Activated CD8-positive, alpha-beta T cell treated with anti-CD3 and anti-CD28 coated beads for 36 hours (primary cell): ENCODE data around the gene CIAO2A. TPM values are rescaled to one million over a fixed set of nuclear protein-coding genes. Genes with fewer than 3 reads are reported as not detected.
"Not testable (repeated sequence)": the region's sequence is repeated elsewhere in the genome, so short reads cannot be mapped to it uniquely, and the experiment has no call there.

Source experiments
- ATAC-seq: fragments of 200-7000 bp; cut with Tn5 transposase; one replicate; pipeline ENCODE4 v1.10.0; 2021; ENCODE audit warnings: mild to moderate bottlenecking, moderate library complexity
- CTCF ChIA-PET: fragments of 350-600 bp; sonication (Branson Sonifier 250); formaldehyde crosslinking; loops from one replicate; lab custom pipeline; 2021; ENCODE audit warnings: antibody characterized with exemption; lab: Charles Lee
- POLR2A ChIA-PET: fragments of 350-600 bp; sonication (Branson Sonifier 250); formaldehyde crosslinking; loops from one replicate; lab custom pipeline; 2021; ENCODE audit warnings: antibody characterized with exemption; lab: Charles Lee
- DNase-seq: peaks from one replicate; pipeline ENCODE4 v3.0.0-alpha.2; 2020
- H3K27ac Mint-ChIP-seq: one replicate; pipeline ENCODE4 v1.8.0; 2021; ENCODE audit warnings: mild to moderate bottlenecking, mixed read lengths
- H3K27me3 Mint-ChIP-seq: one replicate; pipeline ENCODE4 v1.8.0; 2021; ENCODE audit warnings: mixed read lengths
- H3K36me3 Mint-ChIP-seq: one replicate; pipeline ENCODE4 v1.8.0; 2021; ENCODE audit warnings: low read depth, mixed read lengths
- H3K4me1 Mint-ChIP-seq: one replicate; pipeline ENCODE4 v1.8.0; 2021; ENCODE audit warnings: low read depth, mixed read lengths
- H3K4me3 Mint-ChIP-seq: one replicate; pipeline ENCODE4 v1.8.0; 2021; ENCODE audit warnings: mild to moderate bottlenecking, moderate library complexity, mixed read lengths
- H3K9me3 Mint-ChIP-seq: one replicate; pipeline ENCODE4 v1.8.0; 2021; ENCODE audit warnings: mixed read lengths
- intact Hi-C: fragments of 100-400 bp; cut with micrococcal nuclease; formaldehyde crosslinking; loops from one replicate; pipeline ENCODE4 v1.10.0; 2022
- total RNA-seq, 2 experiments: library from RNA; stranded (reverse); gene quantifications; one replicate each; pipeline ENCODE4 v1.2.3, GENCODE V29; 2021
- TF ChIP-seq, protein P1 (sequence below): fragments of 200-600 bp; IDR thresholded peaks from one replicate; pipeline ENCODE4 v1.8.0; 2022; ENCODE audit warnings: antibody characterized with exemption, mild to moderate bottlenecking

The CIAO2A gene
- total RNA-seq, 2 experiments from 2014 or later, result 88.3 to 99.4 TPM

DNA sequence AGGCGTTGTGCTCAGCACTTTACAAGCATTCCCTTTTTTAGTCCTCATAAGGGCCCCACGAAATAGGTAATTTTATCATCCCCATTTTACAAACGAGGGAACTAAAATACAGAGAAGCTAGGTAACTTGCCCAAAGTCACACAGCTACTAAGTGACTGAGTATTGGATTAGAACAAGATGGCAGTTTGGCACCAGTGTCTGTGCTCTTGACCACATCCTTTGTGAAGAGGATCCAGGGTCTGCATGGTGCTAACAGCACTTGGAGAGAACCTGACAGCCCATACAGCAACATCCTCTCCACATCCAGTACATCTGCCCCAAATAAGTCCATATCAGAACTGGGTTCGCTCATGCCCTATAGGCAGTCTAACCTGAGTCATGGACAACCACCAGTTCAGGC, 25.5 kb downstream of the CIAO2A start:
- peaks cover 8% of the 10 kb centered on the region for H3K36me3 Mint-ChIP-seq

DNA sequence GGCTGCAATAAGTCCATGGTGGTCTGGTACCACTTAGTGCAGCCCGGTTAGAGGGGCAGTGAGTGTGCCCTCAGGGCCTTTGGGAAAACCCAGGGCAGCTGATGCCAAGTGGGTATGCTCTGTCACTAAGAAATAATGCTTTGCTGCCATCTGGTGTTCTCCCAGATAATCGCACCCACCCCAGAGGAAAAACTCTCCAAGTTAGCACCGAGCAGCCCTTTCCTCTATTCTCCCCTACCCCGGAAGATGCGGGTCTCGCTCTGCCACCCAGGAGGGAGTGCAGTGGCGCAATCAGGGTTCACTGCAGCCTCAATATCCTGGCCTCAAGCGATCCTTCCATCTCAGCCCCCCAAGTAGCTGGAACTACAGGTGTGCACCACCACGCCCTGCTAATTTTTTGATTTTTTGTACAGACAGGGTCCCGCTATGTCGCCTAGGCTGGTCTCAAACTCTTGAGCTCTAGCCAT, 26.0 kb downstream of the CIAO2A start:
- ChIA-PET CTCF (interaction anchor here (0.6 to 9.6 kb wide), 60 partner anchors 11 to 601 kb away, joined by 3 to 95 read pairs (median 4); partner anchors contain the start of genes CIAO2A and DAPK2), POLR2A (interaction anchor here (0.8 to 1.5 kb wide), 2 partner anchors 26 to 235 kb away, joined by 3 read pairs; partner anchors contain the start of gene CIAO2A)
- no peak overlapping the region for H3K27ac Mint-ChIP-seq
- TF ChIP-seq, protein P1, sequence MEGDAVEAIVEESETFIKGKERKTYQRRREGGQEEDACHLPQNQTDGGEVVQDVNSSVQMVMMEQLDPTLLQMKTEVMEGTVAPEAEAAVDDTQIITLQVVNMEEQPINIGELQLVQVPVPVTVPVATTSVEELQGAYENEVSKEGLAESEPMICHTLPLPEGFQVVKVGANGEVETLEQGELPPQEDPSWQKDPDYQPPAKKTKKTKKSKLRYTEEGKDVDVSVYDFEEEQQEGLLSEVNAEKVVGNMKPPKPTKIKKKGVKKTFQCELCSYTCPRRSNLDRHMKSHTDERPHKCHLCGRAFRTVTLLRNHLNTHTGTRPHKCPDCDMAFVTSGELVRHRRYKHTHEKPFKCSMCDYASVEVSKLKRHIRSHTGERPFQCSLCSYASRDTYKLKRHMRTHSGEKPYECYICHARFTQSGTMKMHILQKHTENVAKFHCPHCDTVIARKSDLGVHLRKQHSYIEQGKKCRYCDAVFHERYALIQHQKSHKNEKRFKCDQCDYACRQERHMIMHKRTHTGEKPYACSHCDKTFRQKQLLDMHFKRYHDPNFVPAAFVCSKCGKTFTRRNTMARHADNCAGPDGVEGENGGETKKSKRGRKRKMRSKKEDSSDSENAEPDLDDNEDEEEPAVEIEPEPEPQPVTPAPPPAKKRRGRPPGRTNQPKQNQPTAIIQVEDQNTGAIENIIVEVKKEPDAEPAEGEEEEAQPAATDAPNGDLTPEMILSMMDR, result peak; percentile 81
- no peak overlapping the region for H3K4me3 Mint-ChIP-seq
- H3K4me1 Mint-ChIP-seq, result peaks cover 4% of the 10 kb centered on the region
- intact Hi-C loops, result loop anchor here (5.0 to 10.0 kb wide), 2 partner anchors 315 to 453 kb away; no protein-coding TSS in a partner anchor
- peak; percentile 80 for DNase-seq
- no peaks in the 10 kb centered on the region for H3K9me3 Mint-ChIP-seq
- H3K36me3 Mint-ChIP-seq, result peaks cover 8% of the 10 kb centered on the region
- ATAC-seq, result peak; percentile 89
- H3K27me3 Mint-ChIP-seq, result no peaks in the 10 kb centered on the region

More for the DNA sequence above, 25.5 kb downstream of the CIAO2A start:
- peaks cover 4% of the 10 kb centered on the region for H3K4me1 Mint-ChIP-seq
- DNase-seq (no peak), ATAC-seq (no peak)
- intact Hi-C loops, result loop anchor here (5.0 to 10.0 kb wide), 2 partner anchors 316 to 453 kb away; no protein-coding TSS in a partner anchor
- no peaks in the 10 kb centered on the region for H3K27me3 Mint-ChIP-seq
- TF ChIP-seq, protein P1, result no peak
- POLR2A ChIA-PET, result interaction anchor here (0.8 to 1.5 kb wide), 2 partner anchors 25 to 235 kb away, joined by 3 read pairs; partner anchors contain the start of gene CIAO2A
- no peaks in the 10 kb centered on the region for H3K9me3 Mint-ChIP-seq
- no peak overlapping the region for H3K4me3 Mint-ChIP-seq
- CTCF ChIA-PET, result interaction anchor here (0.6 to 9.6 kb wide), 53 partner anchors 11 to 602 kb away, joined by 3 to 95 read pairs (median 5); partner anchors contain the start of genes CIAO2A and DAPK2
- no peak overlapping the region for H3K27ac Mint-ChIP-seq

DNA sequence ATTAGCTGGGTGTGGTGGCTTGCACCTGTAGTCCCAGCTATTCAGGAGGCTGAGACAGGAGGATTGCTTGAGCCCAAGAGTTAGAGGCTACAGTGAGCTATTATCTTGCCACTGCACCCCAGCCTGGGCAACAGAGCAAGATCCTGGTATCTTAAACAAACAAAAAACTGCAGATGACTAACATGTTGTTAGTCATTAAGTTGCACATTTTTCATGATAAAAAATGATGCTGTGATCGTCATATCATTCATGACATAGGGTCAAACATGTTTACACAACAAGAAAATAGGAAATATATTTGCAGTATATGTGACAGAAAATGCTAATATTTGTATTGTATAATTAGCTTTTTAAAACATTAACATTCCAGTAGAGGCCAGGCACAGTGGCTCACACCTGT, 27.2 kb downstream of the CIAO2A start:
- ChIA-PET POLR2A (interaction anchor here (1.5 kb wide), 1 partner anchor 233 kb away, joined by 3 read pairs; no protein-coding TSS in a partner anchor), CTCF (interaction anchor here (0.8 to 9.6 kb wide), 14 partner anchors 8 to 455 kb away, joined by 3 to 95 read pairs (median 12); partner anchors contain the start of gene DAPK2)
- H3K4me3 Mint-ChIP-seq, result no peak overlapping the region
- intact Hi-C loops, result loop anchor here (5.0 to 10.0 kb wide), 2 partner anchors 314 to 452 kb away; no protein-coding TSS in a partner anchor
- no peaks in the 10 kb centered on the region for H3K27me3 Mint-ChIP-seq
- H3K36me3 Mint-ChIP-seq, result peaks cover 2% of the 10 kb centered on the region
- no peak overlapping the region for H3K27ac Mint-ChIP-seq
- peaks cover 4% of the 10 kb centered on the region for H3K4me1 Mint-ChIP-seq
- no peaks in the 10 kb centered on the region for H3K9me3 Mint-ChIP-seq
- TF ChIP-seq, protein P1, result no peak
- no peak for DNase-seq
- ATAC-seq, result no peak

DNA sequence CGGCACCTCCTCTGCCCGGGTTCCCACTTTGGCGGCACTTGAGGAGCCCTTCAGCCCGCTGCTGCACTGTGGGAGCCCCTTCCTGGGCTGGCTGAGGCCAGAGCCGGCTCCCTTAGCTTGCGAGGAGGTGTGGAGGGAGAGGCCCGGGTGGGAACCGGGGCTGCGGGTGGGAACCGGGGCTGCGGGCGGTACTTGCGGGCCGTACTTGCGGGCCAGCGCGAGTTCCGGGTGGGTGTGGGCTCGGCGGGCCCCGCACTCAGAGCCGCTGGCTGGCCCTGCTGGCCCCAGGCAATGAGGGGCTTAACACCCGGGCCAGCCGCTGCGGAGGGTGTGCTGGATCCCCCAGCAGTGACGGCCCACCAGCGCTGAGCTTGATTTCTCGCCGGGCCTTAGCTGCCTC, 32.9 kb downstream of the CIAO2A start:
- no peak for DNase-seq
- H3K36me3 Mint-ChIP-seq, result no peaks in the 10 kb centered on the region
- POLR2A ChIA-PET, result no interaction called here
- no peaks in the 10 kb centered on the region for H3K9me3 Mint-ChIP-seq
- no peak overlapping the region for H3K27ac Mint-ChIP-seq
- no peaks in the 10 kb centered on the region for H3K27me3 Mint-ChIP-seq
- no peak for ATAC-seq
- TF ChIP-seq, protein P1, result no peak
- intact Hi-C loops, result loop anchor here (10.0 kb wide), 1 partner anchor 446 kb away; no protein-coding TSS in a partner anchor
- H3K4me1 Mint-ChIP-seq, result no peaks in the 10 kb centered on the region
- CTCF ChIA-PET, result interaction anchor here (1.6 kb wide), 1 partner anchor 14 kb away, joined by 3 read pairs; the partner anchor contains the start of gene DAPK2
- H3K4me3 Mint-ChIP-seq, result no peak overlapping the region

DNA sequence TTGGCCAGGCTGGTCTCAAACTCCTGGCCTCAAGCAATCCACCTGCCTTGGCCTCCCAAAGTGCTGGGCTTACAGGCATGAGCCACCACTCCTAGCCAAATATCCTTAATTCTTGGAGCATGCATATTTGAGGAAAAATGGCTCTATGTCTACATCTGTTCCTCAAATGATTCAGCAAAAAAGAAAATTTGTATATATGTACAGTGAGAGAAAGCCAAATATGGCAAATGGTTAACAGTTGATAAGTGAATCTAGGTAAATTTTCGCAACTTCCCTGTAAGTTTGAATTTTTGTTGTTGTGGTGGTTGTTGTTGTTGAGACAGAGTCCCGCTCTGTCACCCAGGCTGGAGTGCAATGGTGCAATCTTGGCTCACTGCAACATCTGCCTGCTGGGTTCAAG, 34.5 kb downstream of the CIAO2A start:
- POLR2A ChIA-PET, H3K4me3 Mint-ChIP-seq, H3K9me3 Mint-ChIP-seq, H3K4me1 Mint-ChIP-seq, H3K36me3 Mint-ChIP-seq, intact Hi-C loops, ATAC-seq, DNase-seq, H3K27me3 Mint-ChIP-seq, H3K27ac Mint-ChIP-seq: not testable (repeated sequence)
- CTCF ChIA-PET, result interaction anchor here (1.6 kb wide), 1 partner anchor 13 kb away, joined by 3 read pairs; the partner anchor contains the start of gene DAPK2
